Neural progenitor cell (in vitro differentiated cells): Measurements from ENCODE around the gene UCMA. TPM values are rescaled to one million over a fixed set of nuclear protein-coding genes. Genes with fewer than 3 reads are reported as not detected.
A peak's percentile ranks its signal among the peaks of the same experiment; 100 is the strongest.
"Not testable (repeated sequence)": the region's sequence is repeated elsewhere in the genome, so short reads cannot be mapped to it uniquely, and the experiment has no call there.

Source experiments
- DNase-seq: peaks from one replicate; pipeline ENCODE4 v3.0.0-alpha.2; 2016; ENCODE audit warnings: low spot score
- H2AFZ ChIP-seq: fragments of 200-600 bp; sonication (generic); replicated peaks from 2 replicates; pipeline ENCODE4 v1.6.1; 2016; ENCODE audit warnings: antibody characterized with exemption
- H3F3A ChIP-seq: fragments of 200-600 bp; sonication (generic); 2 replicates; pipeline ENCODE4 v1.6.1; 2016; ENCODE audit warnings: antibody characterized with exemption, low read depth
- H3K27ac ChIP-seq: fragments of 200-600 bp; sonication (generic); 2 replicates; pipeline ENCODE4 v1.5.1; 2016; ENCODE audit warnings: mild to moderate bottlenecking
- H3K27me3 ChIP-seq: fragments of 200-600 bp; sonication (generic); 2 replicates; pipeline ENCODE4 v1.6.1; 2016; ENCODE audit warnings: mild to moderate bottlenecking, moderate library complexity
- H3K36me3 ChIP-seq: fragments of 200-600 bp; sonication (generic); 2 replicates; pipeline ENCODE4 v1.5.1; 2016
- H3K4me1 ChIP-seq: fragments of 200-600 bp; sonication (generic); 2 replicates; pipeline ENCODE4 v1.6.1; 2016; ENCODE audit warnings: mixed run types
- H3K4me2 ChIP-seq: fragments of 200-600 bp; sonication (generic); 2 replicates; pipeline ENCODE4 v1.6.1; 2016
- H3K4me3 ChIP-seq: fragments of 200-600 bp; sonication (generic); 2 replicates; pipeline ENCODE4 v1.5.1; 2016
- H3K79me2 ChIP-seq: fragments of 200-600 bp; sonication (generic); 2 replicates; pipeline ENCODE4 v1.6.1; 2016; ENCODE audit warnings: low read depth
- H3K9ac ChIP-seq: fragments of 200-600 bp; sonication (generic); 2 replicates; pipeline ENCODE4 v1.6.1; 2016
- H3K9me3 ChIP-seq: fragments of 200-600 bp; sonication (generic); 2 replicates; pipeline ENCODE4 v1.5.1; 2016; ENCODE audit warnings: low read depth
- H4K20me1 ChIP-seq: fragments of 200-600 bp; sonication (generic); 2 replicates; pipeline ENCODE4 v1.6.1; 2016; ENCODE audit warnings: low read depth
- H3K27ac Mint-ChIP-seq: 3 replicates; pipeline ENCODE4 v1.8.0; 2021; ENCODE audit warnings: mixed read lengths
- H3K27me3 Mint-ChIP-seq: 2 replicates; pipeline ENCODE4 v1.8.0; 2022; ENCODE audit warnings: low read depth, mild to moderate bottlenecking, inconsistent platforms, moderate library complexity, mixed read lengths; ENCODE audit not compliant: insufficient read depth
- H3K36me3 Mint-ChIP-seq: 3 replicates; pipeline ENCODE4 v1.8.0; 2021; ENCODE audit warnings: mixed read lengths
- H3K4me1 Mint-ChIP-seq: 3 replicates; pipeline ENCODE4 v1.8.0; 2021; ENCODE audit warnings: mixed read lengths
- H3K4me3 Mint-ChIP-seq: 3 replicates; pipeline ENCODE4 v1.8.0; 2021; ENCODE audit warnings: mild to moderate bottlenecking, moderate library complexity, mixed read lengths
- H3K9me3 Mint-ChIP-seq: 3 replicates; pipeline ENCODE4 v1.8.0; 2020; ENCODE audit warnings: mixed read lengths
- EZH2 ChIP-seq: fragments of 200-600 bp; sonication (generic); IDR thresholded peaks from 2 replicates; pipeline ENCODE4 v1.6.1; 2017; ENCODE audit warnings: antibody characterized with exemption, mild to moderate bottlenecking, moderate library complexity
- EZH2phosphoT487 ChIP-seq: fragments of 200-600 bp; sonication (generic); IDR thresholded peaks from 2 replicates; pipeline ENCODE4 v1.6.1; 2017; ENCODE audit warnings: antibody characterized with exemption
- total RNA-seq: library from RNA; depleted of rRNA; stranded (reverse); fragments of >200 nt; gene quantifications from 2 replicates; pipeline ENCODE4 v1.2.3, GENCODE V29; 2015; ENCODE audit warnings: low replicate concordance
- TF ChIP-seq, protein P1 (sequence below): fragments of 200-600 bp; sonication (generic); IDR thresholded peaks from 2 replicates; pipeline ENCODE4 v1.5.1; 2017; ENCODE audit warnings: antibody characterized with exemption, mild to moderate bottlenecking

The UCMA gene
- total RNA-seq, 1 donor from 2014 or later = not detected

DNA sequence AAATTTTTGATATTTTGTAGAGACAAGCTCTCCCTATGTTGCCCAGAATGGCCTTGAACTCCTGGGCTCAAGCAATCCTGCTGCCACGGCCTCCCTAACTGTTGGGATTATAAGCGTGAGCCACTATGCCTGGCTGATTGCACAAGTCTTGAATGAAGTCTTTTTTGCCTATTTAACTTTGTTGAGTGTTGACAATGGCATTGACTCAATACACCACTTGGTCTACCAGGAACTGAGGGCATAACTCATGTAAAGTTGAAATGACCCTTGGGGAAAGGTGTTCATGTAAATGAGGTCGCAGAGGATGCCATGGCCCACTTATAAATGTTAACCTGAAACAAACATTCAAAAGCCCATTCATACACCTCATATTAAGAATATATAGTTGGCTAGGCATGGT lies 7.4 kb upstream of the UCMA start:
- no peaks in the 10 kb centered on the region for H4K20me1 ChIP-seq
- no peaks in the 10 kb centered on the region for H3K4me1 ChIP-seq
- H3K36me3 ChIP-seq = no peaks in the 10 kb centered on the region
- no peak overlapping the region for H3K4me2 ChIP-seq
- no peaks in the 10 kb centered on the region for H3K9me3 Mint-ChIP-seq
- peaks cover 7% of the 10 kb centered on the region for H3K27me3 Mint-ChIP-seq
- no peak overlapping the region for H3K27ac ChIP-seq
- H3K36me3 Mint-ChIP-seq = no peaks in the 10 kb centered on the region
- no peak overlapping the region for H3K4me3 Mint-ChIP-seq
- H3K9me3 ChIP-seq = no peaks in the 10 kb centered on the region
- no peak overlapping the region for H2AFZ ChIP-seq
- DNase-seq = no peak
- no peaks in the 10 kb centered on the region for H3K79me2 ChIP-seq
- H3F3A ChIP-seq = no peaks in the 10 kb centered on the region
- no peak for TF ChIP-seq EZH2phosphoT487
- no peak overlapping the region for H3K9ac ChIP-seq
- no peak overlapping the region for H3K4me3 ChIP-seq
- no peak overlapping the region for H3K27ac Mint-ChIP-seq
- no peaks in the 10 kb centered on the region for H3K4me1 Mint-ChIP-seq
- H3K27me3 ChIP-seq = no peaks in the 10 kb centered on the region

DNA sequence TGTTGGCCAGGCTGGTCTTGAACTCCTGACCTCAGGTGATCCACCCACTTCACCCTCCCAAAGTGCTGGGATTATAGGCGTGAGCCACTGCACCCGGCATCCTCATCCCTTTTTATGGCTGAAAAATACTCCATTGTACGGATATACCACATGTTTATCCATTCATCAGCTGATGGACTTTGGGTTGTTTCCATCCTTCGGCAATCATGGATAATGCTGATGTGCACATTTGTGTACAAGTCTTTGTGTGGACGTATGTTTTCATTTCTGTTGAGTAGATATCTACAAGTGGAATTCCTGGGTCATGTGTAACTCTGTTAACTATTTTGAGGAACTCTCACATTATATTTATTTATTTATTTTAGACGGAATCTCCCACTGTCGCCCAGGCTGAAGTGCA lies 5.7 kb upstream of the UCMA start:
- Histone ChIP-seq H3K4me1 (no peaks in the 10 kb centered on the region), H3K36me3 (no peaks in the 10 kb centered on the region), H3K27ac (no peak overlapping the region), H2AFZ (no peak overlapping the region), H3K4me2 (no peak overlapping the region), H3K9ac (no peak overlapping the region), H3K27me3 (no peaks in the 10 kb centered on the region), H3K4me3 (no peak overlapping the region), H4K20me1 (no peaks in the 10 kb centered on the region), H3F3A (no peaks in the 10 kb centered on the region), H3K79me2 (no peaks in the 10 kb centered on the region), H3K9me3 (no peaks in the 10 kb centered on the region)
- H3K27me3 Mint-ChIP-seq = peaks cover 10% of the 10 kb centered on the region
- TF ChIP-seq EZH2 (no peak), EZH2phosphoT487 (no peak)
- TF ChIP-seq, protein P1, sequence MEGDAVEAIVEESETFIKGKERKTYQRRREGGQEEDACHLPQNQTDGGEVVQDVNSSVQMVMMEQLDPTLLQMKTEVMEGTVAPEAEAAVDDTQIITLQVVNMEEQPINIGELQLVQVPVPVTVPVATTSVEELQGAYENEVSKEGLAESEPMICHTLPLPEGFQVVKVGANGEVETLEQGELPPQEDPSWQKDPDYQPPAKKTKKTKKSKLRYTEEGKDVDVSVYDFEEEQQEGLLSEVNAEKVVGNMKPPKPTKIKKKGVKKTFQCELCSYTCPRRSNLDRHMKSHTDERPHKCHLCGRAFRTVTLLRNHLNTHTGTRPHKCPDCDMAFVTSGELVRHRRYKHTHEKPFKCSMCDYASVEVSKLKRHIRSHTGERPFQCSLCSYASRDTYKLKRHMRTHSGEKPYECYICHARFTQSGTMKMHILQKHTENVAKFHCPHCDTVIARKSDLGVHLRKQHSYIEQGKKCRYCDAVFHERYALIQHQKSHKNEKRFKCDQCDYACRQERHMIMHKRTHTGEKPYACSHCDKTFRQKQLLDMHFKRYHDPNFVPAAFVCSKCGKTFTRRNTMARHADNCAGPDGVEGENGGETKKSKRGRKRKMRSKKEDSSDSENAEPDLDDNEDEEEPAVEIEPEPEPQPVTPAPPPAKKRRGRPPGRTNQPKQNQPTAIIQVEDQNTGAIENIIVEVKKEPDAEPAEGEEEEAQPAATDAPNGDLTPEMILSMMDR = no peak
- no peak for DNase-seq
- no peak overlapping the region for H3K27ac Mint-ChIP-seq
- no peaks in the 10 kb centered on the region for H3K36me3 Mint-ChIP-seq
- H3K4me1 Mint-ChIP-seq = no peaks in the 10 kb centered on the region
- no peak overlapping the region for H3K4me3 Mint-ChIP-seq
- H3K9me3 Mint-ChIP-seq = no peaks in the 10 kb centered on the region

DNA sequence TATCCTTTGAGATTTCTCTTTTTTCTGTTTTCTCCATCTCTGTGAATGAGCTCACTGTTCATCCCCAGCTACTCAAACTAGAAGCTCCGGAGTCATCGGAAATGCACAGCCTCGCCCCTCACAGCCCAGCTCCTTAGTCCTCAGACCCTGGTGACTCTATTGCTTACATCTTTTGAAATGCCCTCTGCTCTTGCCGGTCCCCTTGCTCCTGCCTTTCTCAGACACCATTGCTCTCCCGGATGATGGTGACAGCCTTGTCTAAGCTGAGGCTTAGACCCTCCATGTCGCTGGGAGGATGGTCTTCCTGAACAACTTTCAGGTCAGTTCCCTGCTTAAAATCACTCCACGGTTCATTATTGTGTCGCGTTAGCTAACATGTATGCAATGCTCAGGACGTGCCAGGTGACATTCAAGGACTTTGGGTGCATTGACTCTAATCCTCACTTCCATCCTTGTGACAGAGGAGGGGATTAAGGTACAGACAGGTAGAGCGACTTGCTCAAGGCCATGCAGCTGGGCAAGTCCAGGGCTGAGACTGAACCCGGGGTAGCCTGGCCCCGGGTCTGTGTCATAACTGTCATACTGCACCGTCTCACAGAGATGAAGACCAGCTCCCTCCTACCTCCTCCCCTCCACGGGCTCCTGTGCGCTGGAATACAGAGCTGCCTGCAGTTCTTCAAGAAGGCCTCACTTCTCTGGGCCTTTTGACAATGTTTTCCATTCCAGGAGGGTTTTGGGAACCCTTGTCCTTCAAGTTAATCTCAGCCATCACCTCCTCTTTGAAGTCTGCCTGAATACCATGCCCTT lies 4.3 kb upstream of the UCMA start:
- Mint-ChIP-seq H3K4me3 (no peak overlapping the region), H3K4me1 (no peaks in the 10 kb centered on the region), H3K36me3 (no peaks in the 10 kb centered on the region), H3K9me3 (no peaks in the 10 kb centered on the region), H3K27me3 (peaks cover 9% of the 10 kb centered on the region), H3K27ac (no peak overlapping the region)
- H3K36me3 ChIP-seq = no peaks in the 10 kb centered on the region
- H3K4me1 ChIP-seq = no peaks in the 10 kb centered on the region
- H3K4me2 ChIP-seq = no peak overlapping the region
- H3K27me3 ChIP-seq = no peaks in the 10 kb centered on the region
- H2AFZ ChIP-seq = no peak overlapping the region
- no peak for DNase-seq
- no peaks in the 10 kb centered on the region for H3F3A ChIP-seq
- TF ChIP-seq EZH2phosphoT487 (no peak), EZH2 (no peak)
- TF ChIP-seq, protein P1 = no peak
- H3K4me3 ChIP-seq = no peak overlapping the region
- no peaks in the 10 kb centered on the region for H3K9me3 ChIP-seq
- no peak overlapping the region for H3K27ac ChIP-seq
- H3K79me2 ChIP-seq = no peaks in the 10 kb centered on the region
- no peak overlapping the region for H3K9ac ChIP-seq
- H4K20me1 ChIP-seq = no peaks in the 10 kb centered on the region

DNA sequence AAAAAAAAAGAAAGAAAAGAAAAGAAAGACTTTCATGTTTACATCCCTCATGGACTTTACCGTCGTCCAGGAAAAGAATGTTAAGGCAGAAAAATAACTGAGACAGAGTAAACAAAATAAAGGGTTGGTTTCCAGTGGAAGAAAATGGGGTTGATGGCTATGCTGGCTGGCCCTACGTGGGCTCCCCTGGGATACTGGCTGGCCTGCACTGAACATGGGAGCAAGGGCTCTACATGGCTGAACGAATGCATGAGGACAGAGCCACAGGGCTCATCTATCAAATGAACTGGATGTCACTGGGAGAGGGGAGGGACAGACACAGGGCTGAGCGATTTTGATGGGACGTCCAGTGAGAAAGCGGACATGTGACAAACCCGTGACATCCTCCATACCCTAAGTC lies 2.5 kb upstream of the UCMA start:
- Mint-ChIP-seq H3K36me3 (no peaks in the 10 kb centered on the region), H3K27me3 (peaks cover 13% of the 10 kb centered on the region), H3K27ac (no peak overlapping the region), H3K4me1 (peaks cover 3% of the 10 kb centered on the region), H3K9me3 (no peaks in the 10 kb centered on the region), H3K4me3 (no peak overlapping the region)
- Histone ChIP-seq H3K36me3 (no peaks in the 10 kb centered on the region), H3K9me3 (no peaks in the 10 kb centered on the region), H2AFZ (no peak overlapping the region), H3K4me3 (no peak overlapping the region), H4K20me1 (no peaks in the 10 kb centered on the region), H3K4me2 (no peak overlapping the region), H3F3A (no peaks in the 10 kb centered on the region), H3K27ac (no peak overlapping the region), H3K9ac (no peak overlapping the region), H3K79me2 (no peaks in the 10 kb centered on the region), H3K27me3 (no peaks in the 10 kb centered on the region), H3K4me1 (no peaks in the 10 kb centered on the region)
- TF ChIP-seq EZH2phosphoT487 (no peak), EZH2 (no peak)
- TF ChIP-seq, protein P1 = no peak
- DNase-seq = no peak

DNA sequence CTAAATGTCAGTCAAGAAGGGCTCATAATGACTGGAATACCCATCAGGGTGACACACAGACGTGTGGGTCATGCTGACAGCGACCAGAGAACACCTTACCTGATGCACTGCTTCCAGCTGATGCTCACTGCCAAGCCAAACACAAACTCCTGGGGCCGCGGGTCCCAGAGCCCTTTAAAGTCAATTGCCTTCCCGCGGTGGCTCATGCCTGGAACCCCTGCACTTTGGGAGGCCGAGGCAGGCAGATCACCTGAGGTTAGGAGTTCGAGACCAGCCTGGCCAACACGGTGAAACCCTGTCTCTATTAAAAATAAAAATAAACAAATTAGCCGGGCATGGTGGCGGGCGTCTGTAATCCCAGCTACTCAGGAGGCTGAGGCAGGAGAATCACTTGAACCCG lies 562 bp upstream of the UCMA start:
- H3K27me3 Mint-ChIP-seq = peaks cover 11% of the 10 kb centered on the region
- H3K4me1 Mint-ChIP-seq, H3K9ac ChIP-seq, H4K20me1 ChIP-seq, DNase-seq, H3K4me3 Mint-ChIP-seq, H3K9me3 Mint-ChIP-seq, H3K27ac ChIP-seq, H3K4me3 ChIP-seq, H3K27ac Mint-ChIP-seq, H3K9me3 ChIP-seq, H3K36me3 ChIP-seq, H3K4me1 ChIP-seq, H3K27me3 ChIP-seq, H3K4me2 ChIP-seq, H3K79me2 ChIP-seq, H3K36me3 Mint-ChIP-seq, H3F3A ChIP-seq: not testable (repeated sequence)
- H2AFZ ChIP-seq = peak overlapping the region; percentile 26
